GM12878 (cell line): ENCODE measurements around the gene KIF21B. TPM values are rescaled to one million over a fixed set of nuclear protein-coding genes. Genes with fewer than 3 reads are reported as not detected.

Experiments
- ATAC-seq: fragments of 200-7000 bp; cut with Tn5 transposase; 3 replicates; pipeline ENCODE4 v1.9.1; 2020; ENCODE audit warnings: mild to moderate bottlenecking, moderate library complexity
- BruUV-seq: library from RNA; stranded (reverse); fragments of 400-500 nt; replicated peaks from 2 replicates; lab custom pipeline; 2021; lab: Mats Ljungman, UMichigan
- CTCF ChIA-PET: fragments of 300-600 bp; sonication (Branson Sonifier 250); formaldehyde crosslinking; extraction: SDS; loops from one replicate; lab custom pipeline; 2021; ENCODE audit warnings: inconsistent platforms; lab: Yijun Ruan, JAX
- POLR2A ChIA-PET: fragments of 350-600 bp; formaldehyde crosslinking; extraction: SDS; loops from one replicate; lab custom pipeline; 2021; ENCODE audit warnings: inconsistent platforms; lab: Charles Lee
- RAD21 ChIA-PET: fragments of 300-600 bp; sonication (Branson Sonifier 250); formaldehyde crosslinking; loops from one replicate; lab custom pipeline; 2023; ENCODE audit warnings: antibody characterized with exemption; ENCODE audit not compliant: unreplicated experiment; lab: Charles Lee
- SMC1A ChIA-PET: fragments of 300-600 bp; sonication (Branson Sonifier 250); formaldehyde crosslinking; loops from one replicate; lab custom pipeline; 2023; ENCODE audit not compliant: unreplicated experiment, uncharacterized antibody; lab: Charles Lee
- DNase-seq: peaks from one replicate; pipeline ENCODE4 v3.0.0-alpha.2; 2011; ENCODE audit warnings: low read depth, low spot score
- FAIRE-seq: peaks from 3 replicates; lab custom pipeline; 2011; peaks lifted over from hg19 to GRCh38; lab: Jason Lieb, UNC
- H2AFZ ChIP-seq: 2 replicates; pipeline ENCODE4 v1.6.0; 2011; ENCODE audit warnings: low read depth, low read length, control low read depth; ENCODE audit not compliant: control insufficient read depth
- H3K27ac ChIP-seq: 2 replicates; pipeline ENCODE4 v1.5.1; 2011; ENCODE audit warnings: control low read depth; ENCODE audit not compliant: control insufficient read depth, insufficient read depth
- H3K27me3 ChIP-seq, 2 experiments: replicated peaks in 1 of 2; 2 replicates each; pipeline versions ENCODE4 v1.6.0 to v1.6.1; 2011; ENCODE audit warnings: low read length in 1 of 2; ENCODE audit not compliant: control insufficient read depth in 2 of 2, insufficient read depth in 2 of 2
- H3K36me3 ChIP-seq, 2 experiments: 2 replicates each; pipeline ENCODE4 v1.5.1; 2011; ENCODE audit warnings: low read length in 1 of 2; ENCODE audit not compliant: control insufficient read depth in 2 of 2, insufficient read depth in 2 of 2
- H3K4me1 ChIP-seq: 2 replicates; pipeline ENCODE4 v1.6.1; 2011; ENCODE audit warnings: mild to moderate bottlenecking, low read length, moderate library complexity, mixed read lengths; ENCODE audit not compliant: control insufficient read depth, insufficient read depth
- H3K4me2 ChIP-seq: 2 replicates; pipeline ENCODE4 v1.6.0; 2011; ENCODE audit warnings: control low read depth; ENCODE audit not compliant: control insufficient read depth, insufficient read depth
- H3K4me3 ChIP-seq: fragments of 200-600 bp; sonication (generic); 2 replicates; pipeline ENCODE4 v1.5.1; 2016
- H3K79me2 ChIP-seq: 2 replicates; pipeline ENCODE4 v1.6.0; 2011; ENCODE audit warnings: low read length; ENCODE audit not compliant: control insufficient read depth, insufficient read depth
- H3K9ac ChIP-seq: 2 replicates; pipeline ENCODE4 v1.8.0; 2011; ENCODE audit warnings: low read length, control low read depth, mixed read lengths; ENCODE audit not compliant: control insufficient read depth, insufficient read depth
- H3K9me3 ChIP-seq: replicated peaks from 3 replicates; pipeline ENCODE4 v1.5.1; 2011; ENCODE audit warnings: mild to moderate bottlenecking, low read length; ENCODE audit not compliant: control insufficient read depth, insufficient read depth
- H4K20me1 ChIP-seq: 2 replicates; pipeline ENCODE4 v1.6.0; 2011; ENCODE audit not compliant: control insufficient read depth, insufficient read depth
- BHLHE40 ChIP-seq, 2 experiments: fragments of 450-650 bp in 1 of 2; IDR thresholded peaks; 2 replicates each; pipeline ENCODE4 v1.6.1; 2011 to 2017; ENCODE audit warnings: low read depth in 2 of 2, borderline replicate concordance in 1 of 2, improper control_type of control experiment in 1 of 2, low read length in 1 of 2, mild to moderate bottlenecking in 1 of 2
- CBX3 ChIP-seq: fragments of 200-600 bp; sonication (generic); IDR thresholded peaks from 2 replicates; pipeline ENCODE4 v1.6.1; 2016; ENCODE audit warnings: low read depth, borderline replicate concordance
- DPF2 ChIP-seq: fragments of 450-650 bp; IDR thresholded peaks from 2 replicates; pipeline ENCODE4 v1.6.1; 2017; ENCODE audit warnings: mild to moderate bottlenecking
- FOXM1 ChIP-seq: IDR thresholded peaks from 2 replicates; pipeline ENCODE4 v1.6.1; 2012; ENCODE audit warnings: low read depth, mild to moderate bottlenecking, inconsistent platforms, low read length, moderate library complexity
- GABPA ChIP-seq: IDR thresholded peaks from 2 replicates; pipeline ENCODE4 v1.6.1; 2014; ENCODE audit warnings: antibody characterized with exemption, low read depth, mild to moderate bottlenecking, inconsistent platforms
- SMAD1 ChIP-seq: fragments of 450-650 bp; IDR thresholded peaks from 2 replicates; pipeline ENCODE4 v1.6.1; 2018; ENCODE audit warnings: mild to moderate bottlenecking, low read depth; ENCODE audit not compliant: partially characterized antibody
- SMARCA5 ChIP-seq: fragments of 450-650 bp; IDR thresholded peaks from 2 replicates; pipeline ENCODE4 v1.6.1; 2017; ENCODE audit warnings: mild to moderate bottlenecking
- TCF3 ChIP-seq: IDR thresholded peaks from 2 replicates; pipeline ENCODE4 v1.6.1; 2012; ENCODE audit warnings: low read depth, mild to moderate bottlenecking, low read length, borderline replicate concordance; ENCODE audit not compliant: insufficient read depth
- YY1 ChIP-seq: IDR thresholded peaks from 2 replicates; pipeline ENCODE4 v1.6.1; 2011; ENCODE audit warnings: low read depth, mild to moderate bottlenecking, low read length
- WGBS: methylation state at CpG from one replicate; pipeline ENCODE4 v1.1.6; 2016; ENCODE audit warnings: low lambda C conversion rate; ENCODE audit not compliant: insufficient replicate concordance, insufficient coverage; ENCODE audit errors: missing lambda C conversion rate; 5-methylcytosine and 5-hydroxymethylcytosine counted together
- in situ Hi-C: fragments of 300-500 bp; cut with MboI; formaldehyde crosslinking; loops from 9 replicates; pipeline ENCODE4 v1.14.3; 2018; ENCODE audit warnings: mixed read lengths
- intact Hi-C: fragments of 100-400 bp; cut with micrococcal nuclease; formaldehyde crosslinking; loops from one replicate; pipeline ENCODE4 v1.14.2; 2022; ENCODE audit not compliant: unreplicated experiment
- polyA plus RNA-seq, 11 experiments: library from polyadenylated mRNA; depleted of rRNA in 4 of 11; unstranded in 6 of 11; stranded (reverse) in 5 of 11; fragments of >200 nt; fragmentation: Nextera tagmentation in 4 of 11; fragmentation: Illumina TruSeq in 1 of 11; extraction: Ambion mirVana in 4 of 11; extraction: Trizol in 1 of 11; gene quantifications; 1 replicate in 1 of 11; 2 replicates in 10 of 11; pipeline versions ENCODE4 v1.2.1 to v1.2.3, GENCODE V29; 2011 to 2016; ENCODE audit warnings: inconsistent platforms in 2 of 11, missing spikeins in 2 of 11, low read depth in 1 of 11
- total RNA-seq, 4 experiments: library from RNA; depleted of rRNA in 3 of 4; stranded (reverse); fragments of >200 nt in 3 of 4; fragmentation: Illumina TruSeq in 1 of 4; extraction: Trizol in 1 of 4; gene quantifications; 2 replicates each; pipeline versions ENCODE4 v1.2.1 to v1.2.3, GENCODE V29; 2013 to 2021

KIF21B gene
- total and polyA plus RNA-seq, 10 of the 15 experiments (the other 5 are each of a cell fraction or from before 2014, with no cell fraction given), result 2.3 to 47.7 (median 12.6) TPM

- TF ChIP-seq DPF2, result no peak
- TF ChIP-seq TCF3, result no peak
- no peak for TF ChIP-seq SMAD1
Observed at GRCh38 chr1:200954434-200954833, 69.1 kb downstream of the KIF21B start (continued).

DNA sequence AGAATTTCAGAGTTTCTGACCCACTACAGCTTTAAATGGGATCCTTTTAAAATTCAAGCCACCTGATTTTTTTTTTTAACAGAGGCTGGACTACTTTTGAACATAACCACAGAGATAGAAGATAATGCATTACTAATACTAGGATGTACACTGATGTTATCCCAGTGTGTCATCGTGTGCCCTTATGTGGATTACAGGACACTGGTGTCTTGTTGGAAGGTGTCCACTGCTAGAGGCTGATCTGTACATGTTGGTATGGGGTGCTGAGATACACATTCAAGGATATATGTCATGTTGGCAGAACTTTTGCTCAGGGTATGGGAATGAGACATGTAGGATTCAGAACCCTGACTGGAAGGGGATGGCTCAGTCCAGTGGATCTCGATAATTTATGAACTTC lies 72.5 kb downstream of the KIF21B start:
- no peak overlapping the region for H3K27ac ChIP-seq
- in situ Hi-C loops (no loop called here), intact Hi-C loops (no loop called here)
- H3K79me2 ChIP-seq, result no peaks in the 10 kb centered on the region
- no peaks in the 10 kb centered on the region for H3K27me3 ChIP-seq
- ChIA-PET RAD21 (interaction anchor here (0.7 kb wide), 1 partner anchor 30 kb away, joined by 3 read pairs; no protein-coding TSS in a partner anchor), POLR2A (interaction anchor here (0.7 kb wide), 1 partner anchor 27 kb away, joined by 3 read pairs; no protein-coding TSS in a partner anchor), CTCF (no interaction called here), SMC1A (interaction anchor here (1.5 kb wide), 1 partner anchor 31 kb away, joined by 3 read pairs; no protein-coding TSS in a partner anchor)
- no peak overlapping the region for H3K4me2 ChIP-seq
- H3K36me3 ChIP-seq, result no peaks in the 10 kb centered on the region
- FAIRE-seq (peak; percentile 38), ATAC-seq (no peak), DNase-seq (no peak)
- H3K9me3 ChIP-seq, result 0 out of 3 replicates have a peak, but pooled peaks cover 2% of the 10 kb centered on the region
- H3K9ac ChIP-seq, result no peak overlapping the region
- 49% methylated on average over 2 of the region's 2 CpGs for WGBS
- no peaks in the 10 kb centered on the region for H3K4me1 ChIP-seq
- no peak for TF ChIP-seq YY1
- TF ChIP-seq FOXM1, result no peak
- TF ChIP-seq BHLHE40 (IDR thresholded peaks at IDR 0.05; ENCODE audit: borderline replicate concordance in 1 of 2, low read depth in 2 of 2, low read length in 1 of 2), result no peak
- no peak for TF ChIP-seq GABPA
- no peak for TF ChIP-seq CBX3
- no peak for TF ChIP-seq SMARCA5
- BruUV-seq, result no TSS peak
- no peaks in the 10 kb centered on the region for H4K20me1 ChIP-seq
- no peak overlapping the region for H2AFZ ChIP-seq
- no peak overlapping the region for H3K4me3 ChIP-seq
